Heart right ventricle (tissue), 16 donors: ENCODE measurements around the gene ASB6. TPM values are rescaled to one million over a fixed set of nuclear protein-coding genes. Genes with fewer than 3 reads are reported as not detected.

Experiments
- ATAC-seq, 8 donors: fragments of 200-7000 bp; cut with Tn5 transposase; one replicate each; pipeline ENCODE4 v1.9.1; 2020; ENCODE audit warnings: mild to moderate bottlenecking in 8 of 8, moderate library complexity in 8 of 8, moderate number of reproducible peaks in 1 of 8
- DNase-seq, 2 donors: peaks; one replicate each; pipeline ENCODE4 v3.0.0-alpha.2; 2020
- H3K27ac ChIP-seq, 10 donors: fragments of 200-600 bp; sonication (generic) in 2 of 10; one replicate each; pipeline versions ENCODE4 v1.5.0 to v1.8.0; 2020 to 2022; ENCODE audit warnings: mild to moderate bottlenecking in 3 of 10
- H3K27me3 ChIP-seq, 7 donors: fragments of 200-600 bp; one replicate each; pipeline ENCODE4 v1.8.0; 2021 to 2022; ENCODE audit warnings: mild to moderate bottlenecking in 2 of 7
- H3K36me3 ChIP-seq, 9 donors: fragments of 200-600 bp; sonication (generic) in 1 of 9; one replicate each; pipeline versions ENCODE4 v1.5.0 to v1.8.0; 2020 to 2022; ENCODE audit warnings: mild to moderate bottlenecking in 2 of 9
- H3K4me1 ChIP-seq, 9 donors: fragments of 200-600 bp; sonication (generic) in 1 of 9; one replicate each; pipeline versions ENCODE4 v1.5.0 to v1.8.0; 2020 to 2022; ENCODE audit warnings: mild to moderate bottlenecking in 4 of 9
- H3K4me3 ChIP-seq, 10 donors: fragments of 200-600 bp; sonication (generic) in 2 of 10; one replicate each; pipeline versions ENCODE4 v1.5.0 to v1.8.0; 2020 to 2022; ENCODE audit warnings: mild to moderate bottlenecking in 7 of 10, moderate library complexity in 2 of 10
- H3K9me3 ChIP-seq, 11 donors: fragments of 200-600 bp in 10 of 11; sonication (generic) in 2 of 11; one replicate each; pipeline versions ENCODE4 v1.5.0 to v1.8.0; 2013 to 2022; ENCODE audit warnings: mild to moderate bottlenecking in 2 of 11, control low read depth in 1 of 11, moderate library complexity in 1 of 11
- CTCF ChIP-seq, 9 donors: fragments of 200-600 bp; sonication (generic) in 2 of 9; IDR thresholded peaks; one replicate each; pipeline versions ENCODE4 v1.5.0 to v1.8.0; 2021 to 2022; ENCODE audit warnings: antibody characterized with exemption in 9 of 9, mild to moderate bottlenecking in 5 of 9, moderate library complexity in 1 of 9
- WGBS, 2 donors: extraction: QIAGEN DNeasy Blood & Tissue Kit; methylation state at CpG; one replicate each; pipeline ENCODE4 v1.1.7; 2013; ENCODE audit warnings: inconsistent platforms in 1 of 2; 5-methylcytosine and 5-hydroxymethylcytosine counted together
- intact Hi-C, 10 donors: fragments of 100-400 bp; cut with DNase I; formaldehyde crosslinking; loops; one replicate each; pipeline versions ENCODE4 v1.11.1 to v1.14.2; 2022
- polyA plus RNA-seq, 2 donors: library from polyadenylated mRNA; stranded (reverse); fragments of 200-250 nt; gene quantifications; one replicate each; pipeline ENCODE4 v1.2.3, GENCODE V29; 2013
- total RNA-seq, 10 donors: library from RNA; stranded (reverse); fragmentation: NEBNext Ultra II Directional in 3 of 10; extraction: Animal tissue kit (Norgen Biotek cat#: 25700) in 3 of 10; gene quantifications; one replicate each; pipeline versions ENCODE4 v1.2.1 to v1.2.4, GENCODE V29; 2021 to 2023
- donor health status: Arrhythmogenic right ventricular cardiomyopathy.
- donor health status: ischemic (EF 13 %, LVEDD 7.1; RV severe dilation, severe dysfunction).
- donor health status: healthy with polysubstance abuse.
- donor health status: DM: no; HTN: yes; CAD: no.
- donor health status: DM: no; HTN: no; CAD: no.
- donor health status: ischemic (EF 25% LVEDD 6.9; RV normal size, moderate dysfunction).
- donor health status: ischemic (EF 25% LVEDD 5.7; RV mildly dilated, moderate dysfunction).
- donor health status: healthy.
- donor health status: DM: yes; HTN: yes; CAD: no.
- donor health status: Ischemic cardiomyopathy.
- donor health status: ischemic (EF 35%, LVEDD 5.7; RV mildly dilated, moderate dysfunction).
- donor health status: nonischemic (EF 11% LVEDD 7.7; RV severe dilation, severe dysfunction).
- donor health status: DM: yes; HTN: yes; CAD: no.
- donor health status: PGD.
- donor health status: ischemic (EF 29% LVEDD 5.4; RV normal size, mild dysfunction).
- donor health status: nonischemic (EF 23%, LVEDD 6.1; RV moderate dilation, normal function).

ASB6 gene
- total and polyA plus RNA-seq, 12 donors = 6.2 to 11.8 (median 9.4) TPM

GRCh38 chr9:129598089-129598596 lies 43.8 kb downstream of the ASB6 start:
- ATAC-seq = no peak
- intact Hi-C loops = loop anchor here in 1 of 10 donors (10.0 kb wide), 1 partner anchor 93 kb away; no protein-coding TSS in a partner anchor
- Histone ChIP-seq H3K27me3 (peaks cover 0 to 24% (median 9%) of the 10 kb centered on the region in 7 donors), H3K4me1 (peaks cover 10 to 45% (median 20%) of the 10 kb centered on the region in 9 donors), H3K9me3 (no peaks in the 10 kb centered on the region), H3K27ac (peak overlapping the region in 7 of 10 donors; percentile 74 to 92 (median 87)), H3K4me3 (peak overlapping the region in 7 of 10 donors; percentile 46 to 59 (median 53)), H3K36me3 (no peaks in the 10 kb centered on the region)
- no peak for DNase-seq
- no peak for TF ChIP-seq CTCF (IDR thresholded peaks at IDR 0.05)
- 73 to 74% methylated on average over 14 of the region's 14 CpGs for WGBS, 2 donors

- intact Hi-C loops = loop anchor here in 1 of 10 donors (10.0 kb wide), 1 partner anchor 93 kb away; no protein-coding TSS in a partner anchor
- Histone ChIP-seq H3K4me3 (peak overlapping the region; percentile 15 to 59 (median 52)), H3K9me3 (no peaks in the 10 kb centered on the region), H3K36me3 (no peaks in the 10 kb centered on the region), H3K27ac (peak overlapping the region; percentile 41 to 92 (median 84)), H3K27me3 (peaks cover 0 to 24% (median 9%) of the 10 kb centered on the region in 7 donors), H3K4me1 (peaks cover 10 to 40% (median 20%) of the 10 kb centered on the region in 9 donors)
- peak; percentile 60 to 79 (median 73) for ATAC-seq
- no peak for TF ChIP-seq CTCF (IDR thresholded peaks at IDR 0.05)
- DNase-seq = peak; percentile 62 to 75
- WGBS, 2 donors = 6% methylated on average over 55 to 57 of the region's 57 CpGs
Observed at GRCh38 chr9:129597355-129598088, 44.4 kb downstream of the ASB6 start.

DNA sequence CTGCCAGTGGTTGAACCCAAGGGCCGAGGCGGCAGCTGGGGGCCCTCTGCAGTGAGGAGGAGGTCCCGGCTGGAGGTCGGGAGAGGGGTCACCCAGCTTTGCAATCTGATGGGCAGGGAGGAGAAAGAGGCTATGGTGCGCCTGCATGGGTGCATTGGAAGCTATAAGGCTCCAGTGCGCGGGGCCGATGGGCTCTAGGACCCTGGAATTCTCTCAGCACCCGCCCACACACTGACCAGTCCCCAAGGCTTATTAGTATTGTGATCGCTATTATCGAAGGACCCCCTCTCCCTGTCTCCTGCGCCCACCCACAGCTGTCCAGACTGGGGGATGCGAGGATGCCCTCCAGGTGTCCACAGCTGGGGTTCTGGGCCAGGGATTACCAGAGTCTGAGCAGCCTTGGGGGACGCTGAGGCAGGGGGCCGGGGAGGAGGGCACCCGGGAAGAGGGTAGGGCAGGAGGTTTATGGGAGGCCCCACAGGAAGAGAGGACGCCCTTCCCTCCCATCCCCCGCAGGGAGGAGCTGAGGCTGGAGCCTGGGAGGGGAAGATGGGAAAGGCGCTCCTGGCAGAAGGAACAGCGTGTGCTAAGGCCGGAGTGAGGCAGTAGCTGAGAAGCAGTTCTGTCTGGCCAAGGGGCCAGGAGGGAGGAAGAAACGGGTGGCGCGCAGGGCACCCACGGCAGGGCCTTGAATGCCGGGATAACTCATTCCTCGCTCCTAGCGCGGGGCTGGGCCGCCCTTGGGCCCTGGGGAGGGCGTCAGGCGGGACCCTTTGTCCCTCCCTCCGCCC lies 45.2 kb downstream of the ASB6 start:
- Histone ChIP-seq H3K4me1 (peaks cover 10 to 35% (median 20%) of the 10 kb centered on the region in 9 donors), H3K4me3 (peak overlapping the region; percentile 15 to 59 (median 52)), H3K27ac (peak overlapping the region; percentile 41 to 92 (median 84)), H3K27me3 (peaks cover 0 to 24% (median 9%) of the 10 kb centered on the region in 7 donors), H3K9me3 (no peaks in the 10 kb centered on the region), H3K36me3 (no peaks in the 10 kb centered on the region)
- peak; percentile 61 to 66 for DNase-seq
- peak; percentile 68 to 91 (median 84) for ATAC-seq
- TF ChIP-seq CTCF (IDR thresholded peaks at IDR 0.05) = no peak
- intact Hi-C loops = loop anchor here in 1 of 10 donors (10.0 kb wide), 1 partner anchor 92 kb away; no protein-coding TSS in a partner anchor
- 20 to 22% methylated on average over 29 to 33 of the region's 33 CpGs for WGBS, 2 donors
